GM23248 (cell line): ENCODE measurements around the gene ELF1.

Experiments
- EZH2 ChIP-seq: fragments of 200-600 bp; sonication (generic); IDR thresholded peaks from 2 replicates; pipeline ENCODE4 v1.6.1; 2018; ENCODE audit warnings: antibody characterized with exemption, mild to moderate bottlenecking; ENCODE audit not compliant: insufficient read depth, poor library complexity, severe bottlenecking
- EZH2phosphoT487 ChIP-seq: fragments of 200-600 bp; sonication (generic); IDR thresholded peaks from 2 replicates; pipeline ENCODE4 v1.6.1; 2018; ENCODE audit warnings: antibody characterized with exemption, moderate library complexity, mild to moderate bottlenecking, low read depth; ENCODE audit not compliant: insufficient read depth

DNA sequence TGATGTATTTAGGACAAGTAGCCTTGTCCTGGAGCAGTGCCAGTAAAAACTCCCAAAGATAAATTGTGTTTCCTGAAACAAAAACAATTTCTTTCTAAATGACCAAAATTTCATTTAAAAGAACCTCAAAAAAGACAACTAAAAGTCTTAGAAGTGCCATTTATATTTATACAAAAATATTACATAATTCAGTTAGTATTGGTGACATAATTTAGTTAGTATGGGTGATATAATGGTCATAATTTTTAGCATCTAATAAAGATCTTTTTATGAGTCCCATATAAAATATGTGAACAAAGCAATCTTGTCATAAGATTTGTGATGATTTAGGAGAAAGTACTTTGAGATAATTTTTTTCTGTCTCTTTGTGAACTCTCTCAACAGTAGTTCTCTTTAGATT, 76.0 kb downstream of the ELF1 start:
- no peak for TF ChIP-seq EZH2
- TF ChIP-seq EZH2phosphoT487 = no peak
